ENCODE data around the gene INPP4B.

Gene INPP4B

DNA sequence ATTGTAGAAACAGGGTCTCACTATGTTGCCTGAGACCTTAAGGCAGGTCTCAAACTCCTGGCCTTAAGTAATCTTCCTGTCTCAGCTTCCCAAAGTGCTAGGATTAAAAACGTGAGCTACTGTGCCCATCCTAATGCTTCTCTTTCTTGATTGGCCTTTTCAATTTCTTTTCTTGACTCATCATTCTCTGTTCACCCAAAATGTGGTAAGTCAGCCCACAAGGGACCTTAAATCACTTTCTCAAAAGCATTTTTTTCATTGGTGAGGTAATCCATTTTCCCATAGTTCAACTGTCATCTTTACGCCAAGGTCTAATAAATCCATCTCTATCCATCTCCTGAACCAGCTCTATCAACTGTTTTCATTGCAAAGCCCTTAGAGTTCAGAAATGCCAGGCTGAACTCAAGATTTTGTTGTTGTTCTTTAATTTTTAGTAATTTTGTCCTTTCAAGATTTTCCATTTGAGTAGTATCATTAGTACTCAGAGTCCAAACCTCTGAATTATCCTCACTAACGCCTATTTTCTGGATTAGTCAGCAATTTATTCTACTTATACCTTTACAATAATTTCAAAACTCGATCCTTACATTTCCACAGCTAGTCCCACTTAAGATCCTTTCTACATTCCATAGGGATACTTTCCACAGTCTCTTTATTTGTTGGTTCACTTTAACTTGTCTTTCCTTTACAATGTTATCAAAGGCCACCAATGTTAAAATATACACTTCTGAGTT, 681.2 kb downstream of the INPP4B start:
- no peak for DNase-seq

DNA sequence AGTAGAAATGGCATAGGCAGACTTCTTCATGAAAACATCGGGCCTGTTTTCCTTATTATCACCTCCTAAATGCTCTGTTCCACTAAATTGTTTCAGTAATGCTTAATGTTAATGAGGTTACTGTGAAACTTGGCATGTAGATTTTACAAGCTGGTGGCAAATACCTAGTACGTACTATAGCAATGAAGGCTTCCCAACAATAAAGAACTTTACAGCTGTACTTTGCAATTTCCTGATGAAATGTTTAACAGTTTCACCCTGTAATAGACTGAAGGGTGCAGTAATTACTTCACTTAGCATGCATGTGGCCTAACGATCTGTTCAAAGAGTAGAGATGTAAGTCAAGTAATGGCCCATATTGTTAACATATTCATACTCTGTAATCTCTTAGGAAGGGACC, 685.0 kb downstream of the INPP4B start:
- DNase-seq: no peak

DNA sequence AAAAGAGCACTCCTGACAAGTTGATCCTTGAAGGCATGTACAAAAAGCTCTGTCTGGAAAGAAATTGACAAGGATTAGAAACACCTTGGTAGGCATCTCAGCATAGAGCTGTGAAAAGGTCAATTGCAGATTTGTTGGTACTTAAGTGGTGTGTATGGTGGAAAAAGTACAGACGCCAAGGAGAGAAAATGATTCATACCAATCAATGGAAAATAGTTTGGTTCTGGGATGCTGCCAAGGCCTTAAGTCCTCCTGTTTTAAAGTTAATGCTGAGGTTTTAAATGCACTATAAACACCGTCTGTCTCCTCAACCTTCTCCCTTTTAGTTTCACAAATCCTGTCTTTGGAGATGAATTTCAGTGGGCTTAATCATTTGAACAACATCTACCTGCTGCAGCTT, 685.6 kb downstream of the INPP4B start:
- DNase-seq: no peak

DNA sequence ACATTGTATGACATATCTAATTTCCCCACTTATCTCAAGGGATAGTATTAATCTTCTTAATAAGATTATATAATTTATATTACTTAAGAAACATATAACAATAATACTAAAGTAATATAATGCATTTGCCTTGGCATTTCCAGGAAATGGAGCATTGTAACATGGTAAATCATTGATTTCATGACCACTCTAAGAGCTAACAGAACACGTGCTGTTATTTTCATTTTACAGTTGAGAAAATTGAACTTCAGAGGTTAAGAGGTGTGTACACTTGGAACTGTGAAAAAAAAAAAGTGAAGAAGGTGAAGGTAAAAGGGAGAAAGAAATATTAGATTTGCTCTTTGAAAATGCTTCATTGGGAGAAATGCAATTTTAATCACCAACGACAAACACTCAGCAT, 687.1 kb downstream of the INPP4B start:
- DNase-seq: no peak

DNA sequence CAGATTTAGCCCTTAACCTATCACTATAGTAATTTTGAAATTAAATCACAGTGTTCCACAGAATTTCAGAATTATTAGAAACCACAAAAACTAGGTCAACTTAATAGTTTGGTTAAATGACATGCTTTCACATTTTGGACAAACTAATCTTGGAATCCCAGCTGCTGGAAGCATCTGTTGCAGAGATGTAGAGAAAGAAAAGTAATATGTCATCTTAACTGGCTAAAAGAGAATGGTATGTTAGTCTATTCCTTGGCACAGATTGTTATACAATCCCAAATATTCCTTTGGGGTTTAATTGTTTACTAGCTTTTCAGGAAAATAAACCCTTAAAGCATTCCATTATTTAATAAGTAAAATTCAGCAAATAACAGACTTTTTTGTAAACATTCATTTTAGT, 689.8 kb downstream of the INPP4B start:
- DNase-seq: no peak

DNA sequence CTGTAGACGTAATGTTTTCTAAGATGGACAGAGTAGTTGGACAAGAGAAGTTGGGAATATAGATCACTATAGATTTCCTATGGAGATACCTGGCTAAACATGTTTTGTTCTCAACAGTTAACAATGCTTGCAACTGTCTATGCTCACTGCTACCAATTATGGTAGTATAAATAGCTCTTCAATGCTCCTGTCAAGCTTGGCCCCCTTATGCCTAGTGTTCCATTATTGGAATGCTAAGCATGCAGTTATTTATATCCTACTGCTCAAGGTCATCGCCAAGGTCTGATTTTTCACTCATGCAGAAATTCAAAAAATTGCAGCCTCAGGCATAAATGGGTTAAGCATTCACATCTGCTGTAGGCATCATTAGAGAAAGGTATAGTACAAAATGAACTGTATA, 690.8 kb downstream of the INPP4B start:
- DNase-seq: no peak

DNA sequence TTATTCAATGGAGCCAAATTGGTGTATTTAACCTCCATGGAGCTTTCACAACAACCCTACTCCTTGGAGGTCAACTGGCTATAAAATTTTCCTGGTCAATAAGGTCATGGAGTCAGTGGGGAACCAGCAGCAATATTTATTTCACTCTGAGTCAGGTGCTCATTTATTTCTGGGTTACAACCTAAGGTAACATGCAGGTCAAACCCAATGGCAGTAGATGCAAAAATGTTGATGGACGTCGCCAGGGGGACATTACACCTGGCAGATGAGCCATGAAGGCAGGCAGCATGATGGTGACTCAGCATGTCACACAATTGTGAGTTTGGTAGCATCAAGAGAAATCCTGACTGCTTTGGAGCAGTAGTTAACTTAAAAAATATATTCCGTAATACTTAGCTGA, 695.6 kb downstream of the INPP4B start:
- no peak for DNase-seq

DNA sequence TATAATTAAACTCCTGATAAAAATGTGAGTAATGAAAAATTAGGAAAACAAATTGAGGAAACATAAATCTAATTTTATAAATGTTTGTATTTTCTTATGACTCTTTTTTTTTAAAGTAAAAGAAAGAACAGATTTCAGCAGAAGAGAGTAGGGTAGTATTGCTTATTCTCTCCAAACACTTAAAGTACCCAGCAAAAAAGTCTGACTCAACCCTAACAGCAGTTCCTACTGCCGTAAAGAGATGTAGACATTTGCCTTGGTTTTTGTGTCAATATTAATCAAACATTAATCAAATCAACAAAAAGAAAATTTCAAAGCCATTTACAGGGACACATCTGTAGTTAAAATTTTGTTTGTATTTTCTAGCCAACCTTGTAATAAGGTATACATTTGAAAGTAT, 701.3 kb downstream of the INPP4B start:
- DNase-seq: no peak

DNA sequence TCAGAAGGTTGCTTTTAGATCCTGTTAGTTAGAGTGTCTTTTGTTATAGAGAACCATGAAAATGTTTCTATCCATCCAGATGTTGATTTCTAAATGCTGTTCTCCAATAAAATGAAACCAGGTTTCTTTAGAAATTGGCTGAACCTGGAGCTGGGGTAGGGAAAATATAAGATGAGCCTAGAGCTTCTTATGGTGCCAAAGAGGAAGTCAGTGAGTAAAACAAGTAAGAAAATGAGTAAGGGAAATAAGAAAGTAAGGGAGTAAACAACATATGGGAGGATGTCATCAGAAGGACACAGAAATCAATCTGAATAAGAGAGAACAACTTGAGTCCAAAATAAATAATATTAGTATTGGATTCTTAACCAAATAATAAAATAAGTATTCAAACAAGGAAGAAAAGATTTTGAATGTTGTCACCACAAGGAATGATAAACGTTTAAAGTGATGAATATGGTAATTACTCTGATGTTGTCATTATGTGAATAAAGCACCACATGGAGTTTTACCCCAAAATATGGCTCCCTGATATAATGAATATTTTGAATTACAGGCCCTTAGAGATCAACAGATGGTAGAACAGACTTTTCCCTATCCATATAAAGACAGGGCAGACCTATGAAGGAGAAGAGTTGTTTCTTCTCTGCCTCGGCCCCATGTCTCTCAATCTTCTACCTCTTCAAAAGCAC, 703.6 kb downstream of the INPP4B start:
- no peak for DNase-seq

DNA sequence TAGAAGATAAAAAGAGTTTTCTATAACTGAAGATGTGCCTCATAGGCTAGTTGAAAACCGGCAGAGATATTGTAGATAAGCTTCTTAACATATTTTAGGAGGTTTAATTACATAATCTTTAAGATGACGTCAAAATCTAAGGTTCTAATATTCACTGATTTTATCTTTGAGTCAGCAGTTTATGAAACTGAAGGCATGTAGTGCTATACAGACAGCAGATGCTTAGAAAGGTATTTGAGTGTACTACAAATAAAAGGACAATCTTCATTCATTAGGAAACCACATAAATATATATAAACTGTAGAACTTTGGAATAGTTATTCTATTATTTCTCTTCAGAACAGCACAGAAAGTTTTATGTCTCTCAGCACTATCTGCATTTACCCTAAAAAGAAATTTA, 704.9 kb downstream of the INPP4B start:
- no peak for DNase-seq

DNA sequence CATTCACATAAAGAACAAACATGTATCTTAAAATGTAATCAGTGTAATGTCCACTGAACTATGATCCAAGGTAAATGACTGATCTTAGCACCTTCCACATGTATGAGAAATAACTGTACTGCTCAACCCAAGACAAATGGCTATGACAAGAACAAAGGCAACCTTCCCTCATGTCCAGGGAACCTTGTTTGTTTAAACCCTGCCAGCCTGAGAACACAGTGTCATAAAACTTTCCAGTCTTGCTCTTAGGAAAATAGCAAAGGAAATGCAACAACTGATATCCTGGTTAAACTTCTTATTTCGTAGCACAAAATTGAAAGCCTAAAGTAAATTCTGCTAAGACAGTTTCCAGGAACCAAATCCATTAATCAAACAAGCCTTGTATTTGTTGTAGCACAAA, 715.4 kb downstream of the INPP4B start:
- no peak for DNase-seq

DNA sequence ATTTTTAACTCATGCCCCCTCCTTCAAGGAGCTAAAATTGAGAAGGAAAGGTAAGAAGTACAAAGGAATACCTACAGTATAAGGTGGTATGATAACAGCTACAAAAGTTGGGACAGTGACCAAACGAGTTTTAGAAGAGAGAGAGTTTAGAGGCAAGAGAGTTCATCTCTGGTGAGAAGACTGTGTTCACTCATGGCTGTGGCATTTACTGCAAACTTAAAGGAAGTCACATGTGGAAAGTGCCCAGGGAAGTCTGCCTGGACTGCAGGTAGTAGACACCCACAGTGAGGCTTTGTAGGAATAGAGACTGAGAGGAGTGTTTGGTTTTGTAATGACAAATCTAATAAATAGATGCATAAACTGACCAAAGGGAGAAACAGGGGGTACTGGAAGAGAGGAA, 716.2 kb downstream of the INPP4B start:
- no peak for DNase-seq

DNA sequence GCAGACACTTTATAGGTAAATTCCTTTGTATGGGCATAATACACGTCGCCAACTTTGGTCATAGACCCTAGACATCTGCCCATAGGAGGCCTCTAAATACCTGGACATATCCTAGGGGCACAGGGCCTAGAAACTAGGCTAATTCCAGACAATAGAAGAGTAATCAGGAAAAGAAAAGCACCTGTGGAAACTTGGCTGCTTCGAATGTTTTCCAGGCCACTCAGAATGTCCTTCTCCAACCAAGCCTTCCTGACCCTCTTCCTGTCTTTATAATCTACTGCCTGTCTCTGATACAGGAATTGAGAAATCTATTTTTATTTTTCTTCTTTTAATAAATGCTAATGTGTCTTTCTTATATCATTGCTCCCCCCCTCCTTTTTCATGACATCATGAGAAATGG, 716.6 kb downstream of the INPP4B start:
- no peak for DNase-seq

DNA sequence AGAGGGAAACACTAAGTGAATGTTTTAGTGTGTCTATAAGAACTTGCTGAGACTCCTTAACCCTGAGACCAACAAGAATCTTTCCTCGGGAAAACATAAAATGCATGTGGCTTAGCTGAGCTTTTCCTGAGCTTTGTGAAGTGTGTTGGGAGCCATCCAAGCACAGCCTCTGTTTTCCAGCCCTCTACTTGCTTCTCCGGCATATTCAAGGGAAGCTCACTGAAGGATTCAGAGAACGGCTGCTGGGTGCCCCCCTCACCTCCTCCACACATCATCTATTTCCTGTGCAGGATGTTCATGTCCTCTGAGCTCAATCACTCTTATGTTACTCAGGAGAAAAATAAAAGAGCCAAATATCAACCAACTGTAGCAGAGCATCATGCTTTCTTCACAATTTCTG, 717.6 kb downstream of the INPP4B start:
- DNase-seq: no peak

DNA sequence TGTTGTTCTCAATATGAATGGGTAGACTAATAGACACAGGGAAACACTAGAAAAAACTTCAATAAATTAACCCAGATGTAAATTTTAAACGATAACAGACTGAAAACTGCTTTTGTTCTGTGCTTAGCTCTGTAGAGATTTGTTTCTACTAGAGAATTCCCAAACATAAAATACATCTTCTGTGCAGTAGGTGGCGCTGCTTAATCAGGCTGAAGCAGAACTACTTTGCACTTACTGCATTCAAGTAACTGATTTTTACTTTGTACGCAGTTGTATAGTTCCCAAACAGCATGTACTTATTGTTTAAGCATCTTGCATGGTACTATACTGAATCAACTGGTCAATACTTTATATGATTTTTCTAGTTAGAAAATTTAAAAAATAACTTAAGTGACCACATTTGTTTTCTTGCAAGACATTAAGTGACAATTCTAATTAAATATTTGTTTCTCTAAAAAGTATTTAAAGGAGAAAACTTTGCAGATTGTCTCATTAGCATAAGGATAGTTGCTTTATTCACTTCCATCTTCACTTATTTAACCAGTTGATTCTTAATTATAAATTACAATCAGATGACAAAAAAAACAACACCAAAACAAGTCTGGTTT, 719.1 kb downstream of the INPP4B start:
- peak; percentile 42 for DNase-seq

DNA sequence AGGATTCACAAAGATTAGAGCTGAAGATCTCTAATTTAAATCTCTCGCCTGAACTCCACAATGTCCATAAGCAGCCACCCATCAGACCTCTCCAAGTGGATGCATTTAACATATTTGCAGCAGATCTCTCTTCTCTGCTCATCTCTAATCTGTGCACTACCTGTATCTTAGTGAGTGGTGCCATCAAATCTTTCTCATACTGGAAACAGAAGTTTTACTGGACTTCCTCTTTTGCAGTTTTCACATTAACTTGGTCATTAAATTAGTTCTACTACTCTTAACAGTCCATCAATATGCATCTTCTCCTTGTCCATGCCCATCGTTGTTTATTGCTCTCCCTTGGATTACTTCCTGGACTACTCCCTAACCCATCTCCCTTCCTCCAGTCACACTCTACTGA, 721.2 kb downstream of the INPP4B start:
- no peak for DNase-seq

DNA sequence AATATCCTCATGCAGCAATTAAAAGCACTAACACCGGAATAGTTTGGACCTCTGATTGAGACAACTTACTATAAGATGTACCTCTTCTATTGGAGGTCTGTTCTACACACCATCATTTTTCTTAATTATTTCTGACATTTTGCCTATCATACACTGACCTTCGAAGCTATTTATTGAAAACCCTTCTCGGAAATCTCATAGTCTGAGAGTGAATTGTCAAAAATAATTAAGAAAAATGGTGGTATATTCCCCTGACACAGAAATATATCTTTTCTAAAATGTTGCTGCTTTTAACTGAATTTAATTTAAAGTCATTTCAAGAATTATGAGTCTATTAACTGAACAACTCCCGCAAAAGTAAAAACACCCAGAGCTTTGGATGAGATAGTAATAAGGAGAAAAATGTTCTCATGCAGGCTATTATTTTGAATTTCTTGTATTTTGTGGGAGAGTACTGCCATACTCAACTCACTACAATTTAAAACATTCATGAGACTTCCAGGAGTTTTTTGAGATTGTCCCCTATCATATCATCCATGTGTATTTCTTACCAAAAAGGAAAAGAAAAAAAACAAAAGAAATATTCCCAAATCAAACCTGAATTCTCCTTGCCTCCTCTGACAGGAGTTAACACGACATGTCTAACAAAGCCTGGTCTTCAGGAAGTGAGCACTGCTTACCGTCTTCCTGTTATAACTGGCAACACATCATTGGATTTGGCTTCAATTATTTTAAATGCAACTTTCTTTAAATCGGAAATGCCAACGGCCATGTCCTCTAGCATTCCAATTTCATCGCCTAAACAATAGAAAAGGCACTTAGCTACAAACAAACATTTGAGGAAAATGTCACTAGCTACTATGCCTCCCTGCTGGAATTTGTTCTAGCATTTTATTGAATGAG, 724.4 kb downstream of the INPP4B start:
- no peak for DNase-seq

DNA sequence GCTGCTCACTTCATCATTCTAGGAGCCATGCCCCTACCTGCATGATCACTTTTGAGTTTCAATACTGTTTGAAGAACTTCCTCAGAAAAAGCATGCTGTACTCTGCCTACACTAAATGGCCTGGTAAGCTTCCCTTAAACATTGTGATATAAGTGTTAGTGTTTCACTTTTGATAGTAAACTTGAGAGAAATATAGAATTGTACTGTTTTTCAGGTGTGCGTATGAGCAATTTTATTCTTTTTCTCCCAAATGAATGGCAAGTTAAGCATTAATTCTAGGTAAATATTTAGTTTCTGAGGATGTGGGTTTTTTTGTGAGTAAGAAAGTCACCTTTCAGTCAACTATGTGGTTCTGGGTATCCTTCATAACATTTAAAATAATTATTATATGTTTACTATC, 725.2 kb downstream of the INPP4B start:
- no peak for DNase-seq

DNA sequence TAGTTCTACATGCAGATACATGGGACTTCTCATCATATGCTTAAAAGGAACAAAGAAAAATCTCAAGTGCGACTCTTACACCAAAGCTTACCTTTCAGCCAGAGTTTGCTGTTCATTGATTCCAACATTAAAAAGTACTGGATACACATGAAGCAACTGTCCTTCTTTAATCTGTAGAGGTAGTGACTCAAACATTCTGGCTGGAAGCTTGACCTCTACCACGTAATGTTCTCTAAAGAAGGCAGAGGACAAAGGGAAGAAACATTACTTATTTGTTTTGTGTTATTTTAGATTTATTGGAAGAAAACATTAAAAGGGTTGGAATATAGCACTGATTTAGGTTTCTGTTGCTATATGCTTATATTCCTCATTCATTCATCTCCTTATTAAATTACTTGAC, 733.6 kb downstream of the INPP4B start:
- DNase-seq: no peak

DNA sequence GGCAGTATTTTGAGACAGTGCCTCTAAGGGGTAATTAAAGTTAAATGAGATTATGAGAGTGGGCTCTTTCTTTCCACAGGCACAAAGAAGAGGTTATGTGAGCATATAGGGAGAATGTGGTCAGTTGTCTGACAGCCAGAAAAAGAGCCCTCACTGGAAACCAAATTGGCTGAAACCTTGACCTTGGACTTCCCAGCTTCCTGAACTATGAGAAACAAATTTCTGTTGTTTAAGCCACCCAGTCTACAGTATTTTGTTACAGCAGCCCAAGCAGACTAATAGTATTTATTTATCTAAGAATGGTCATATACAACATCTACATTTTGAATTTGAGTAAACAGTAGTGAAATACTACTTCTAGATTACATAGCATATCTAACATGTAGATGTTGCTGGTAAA, 736.0 kb downstream of the INPP4B start:
- DNase-seq: no peak

DNA sequence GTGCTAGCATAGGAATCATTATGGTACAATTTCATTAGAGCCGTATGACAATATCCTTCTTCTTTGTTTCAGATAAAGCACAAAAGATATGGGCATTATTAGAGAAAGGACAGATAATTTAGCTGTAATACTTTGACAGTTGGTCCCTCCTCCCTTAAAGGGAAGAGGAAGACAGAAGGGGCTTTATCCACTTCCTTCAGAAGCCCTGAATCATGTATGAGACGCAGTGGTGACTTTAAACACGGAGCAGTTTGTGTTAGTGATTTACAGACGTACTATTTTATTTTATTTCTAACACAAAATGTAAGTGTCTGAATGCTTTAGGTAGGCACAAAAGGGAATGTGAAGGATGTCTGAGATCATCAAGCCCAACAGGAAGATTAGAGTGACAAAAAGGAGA, 742.1 kb downstream of the INPP4B start:
- DNase-seq: no peak

DNA sequence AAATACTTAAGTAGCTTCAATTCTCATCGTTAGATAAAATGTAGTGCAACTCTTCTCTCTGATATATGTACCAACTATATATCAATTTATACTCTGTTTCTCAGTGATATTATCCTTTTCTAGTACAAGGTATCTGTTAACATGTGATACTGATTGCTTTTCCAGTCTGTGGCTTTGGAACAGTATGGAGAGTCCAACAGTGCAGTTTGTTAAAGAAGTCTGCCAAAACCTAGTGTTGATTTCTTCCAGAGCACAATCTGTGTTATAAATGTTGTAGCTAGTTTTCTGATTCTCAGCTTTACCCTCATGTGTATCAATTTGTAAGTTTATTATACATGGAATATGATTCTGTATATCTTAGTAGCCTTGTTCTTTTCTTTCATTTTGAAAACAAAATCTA, 744.7 kb downstream of the INPP4B start:
- DNase-seq: no peak

DNA sequence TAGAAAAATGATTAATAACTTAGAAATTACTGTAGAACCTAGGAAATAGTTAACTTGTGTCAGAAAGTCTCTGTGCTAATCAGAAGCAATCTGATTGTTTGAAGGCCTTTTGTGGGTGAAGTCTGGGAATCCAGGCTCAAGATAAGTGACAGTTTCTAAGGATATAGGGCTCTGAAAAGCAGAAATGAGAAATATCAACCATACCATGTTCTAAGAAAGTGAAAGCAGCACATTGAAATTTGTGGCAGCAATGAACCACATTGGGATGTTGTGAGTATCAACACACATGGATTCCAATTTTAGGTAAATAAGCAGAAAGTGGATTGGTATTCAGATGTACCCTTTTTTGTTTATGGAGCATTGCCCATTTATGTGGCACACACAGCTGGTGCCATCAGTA, 745.2 kb downstream of the INPP4B start:
- DNase-seq: no peak

Data from NCI-H2029 (cell line).